H1 (cell line): ENCODE measurements around the gene FRRS1.

Experiments
- CTCF ChIP-seq, 3 experiments: IDR thresholded peaks; 1 replicate in 2 of 3; 2 replicates in 1 of 3; pipeline versions ENCODE4 v1.5.1 to v1.6.1; 2011; ENCODE audit warnings: low read length in 3 of 3, mild to moderate bottlenecking in 3 of 3, inconsistent platforms in 2 of 3, low read depth in 1 of 3, moderate library complexity in 1 of 3; ENCODE audit not compliant: insufficient read depth in 1 of 3; ENCODE audit errors: control extremely low read depth in 1 of 3
- JUN ChIP-seq: IDR thresholded peaks from 2 replicates; pipeline ENCODE4 v1.6.1; 2011; ENCODE audit warnings: low read depth, mild to moderate bottlenecking, improper control_type of control experiment, low read length
- JUND ChIP-seq: IDR thresholded peaks from 2 replicates; pipeline ENCODE4 v1.6.1; 2011; ENCODE audit warnings: mild to moderate bottlenecking, improper control_type of control experiment, low read length
- NRF1 ChIP-seq: IDR thresholded peaks from 2 replicates; pipeline ENCODE4 v1.6.1; 2011; ENCODE audit warnings: mild to moderate bottlenecking, low read depth, low read length, improper control_type of control experiment
- POLR2A ChIP-seq, 2 experiments: IDR thresholded peaks; 1 replicate in 1 of 2; 2 replicates in 1 of 2; pipeline ENCODE4 v1.6.1; 2011; ENCODE audit warnings: low read depth in 2 of 2, low read length in 2 of 2, mild to moderate bottlenecking in 2 of 2; ENCODE audit errors: control extremely low read depth in 1 of 2
- POLR2AphosphoS5 ChIP-seq: IDR thresholded peaks from 2 replicates; pipeline ENCODE4 v1.6.1; 2011; ENCODE audit warnings: low read depth, low read length
- SRF ChIP-seq: IDR thresholded peaks from 2 replicates; pipeline ENCODE4 v1.6.1; 2011; ENCODE audit warnings: mild to moderate bottlenecking, low read depth, low read length, moderate library complexity
- TBP ChIP-seq: IDR thresholded peaks from 2 replicates; pipeline ENCODE4 v1.6.1; 2011; ENCODE audit warnings: low read depth, low read length, improper control_type of control experiment
- YY1 ChIP-seq: IDR thresholded peaks from 2 replicates; pipeline ENCODE4 v1.6.1; 2011; ENCODE audit warnings: low read depth, mild to moderate bottlenecking, low read length
- ZNF274 ChIP-seq: IDR thresholded peaks from 2 replicates; pipeline ENCODE4 v1.7.0; 2012; ENCODE audit warnings: low read length, borderline replicate concordance; ENCODE audit errors: extremely low read depth

- TF ChIP-seq CTCF (IDR thresholded peaks at IDR 0.05; ENCODE audit: control extremely low read depth in 1 of 3, insufficient read depth in 1 of 3, low read depth in 1 of 3, low read length in 3 of 3) (no peak), YY1 (no peak), POLR2AphosphoS5 (no peak), JUND (no peak), POLR2A (IDR thresholded peaks at IDR 0.05; ENCODE audit: control extremely low read depth in 1 of 2, low read depth in 2 of 2, low read length in 2 of 2) (no peak), ZNF274 (no peak), JUN (no peak), NRF1 (no peak), SRF (no peak), TBP (no peak)
Observed at GRCh38 chr1:99756598-99756997, 9.8 kb downstream of the FRRS1 start.
